Measurements from ENCODE around the gene TNFRSF1B.

TNFRSF1B gene

GRCh38 chr1:12152113-12152891 lies 14.5 kb upstream of the TNFRSF1B start:
- Histone ChIP-seq H3K27me3 (ENCODE audit: control insufficient read depth, insufficient read depth, low read length) (no peaks in the 10 kb centered on the region), H3K9ac (ENCODE audit: low read length) (no peak overlapping the region), H3K4me3 (ENCODE audit: low read length) (no peak overlapping the region), H3K4me1 (ENCODE audit: control insufficient read depth, insufficient read depth, low read length) (peaks cover 28% of the 10 kb centered on the region), H3K36me3 (ENCODE audit: control insufficient read depth, insufficient read depth, low read length) (no peaks in the 10 kb centered on the region), H3K9me3 (ENCODE audit: control insufficient read depth, low read length) (no peaks in the 10 kb centered on the region)

GRCh38 chr1:12153181-12153785 lies 13.5 kb upstream of the TNFRSF1B start:
- Histone ChIP-seq H3K9ac (ENCODE audit: low read length) (no peak overlapping the region), H3K4me1 (ENCODE audit: control insufficient read depth, insufficient read depth, low read length) (peaks cover 29% of the 10 kb centered on the region), H3K36me3 (ENCODE audit: control insufficient read depth, insufficient read depth, low read length) (no peaks in the 10 kb centered on the region), H3K4me3 (ENCODE audit: low read length) (no peak overlapping the region), H3K9me3 (ENCODE audit: control insufficient read depth, low read length) (no peaks in the 10 kb centered on the region), H3K27me3 (ENCODE audit: control insufficient read depth, insufficient read depth, low read length) (no peaks in the 10 kb centered on the region)

DNA sequence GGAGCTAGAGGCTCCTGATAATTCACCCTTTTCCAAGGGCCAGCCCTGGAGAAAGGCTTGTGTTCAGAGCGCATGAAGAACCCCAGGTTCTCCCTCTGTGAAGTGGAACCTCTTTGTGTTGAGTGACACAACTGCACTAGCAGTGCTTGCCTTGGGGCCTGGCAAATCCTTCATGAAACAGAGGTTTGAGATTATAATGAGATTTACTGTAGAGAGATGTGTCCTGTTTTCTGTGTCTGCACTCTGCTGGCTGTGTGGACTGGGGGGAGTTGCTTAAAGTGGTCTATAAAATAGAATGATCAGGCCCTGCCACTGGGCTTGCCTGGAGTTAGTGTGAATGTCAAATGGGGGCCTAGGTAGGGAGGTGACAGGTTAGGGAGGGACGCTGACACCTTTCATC lies 11.5 kb upstream of the TNFRSF1B start:
- Histone ChIP-seq H3K9me3 (ENCODE audit: control insufficient read depth, low read length) (no peaks in the 10 kb centered on the region), H3K4me3 (ENCODE audit: low read length) (no peak overlapping the region), H3K4me1 (ENCODE audit: control insufficient read depth, insufficient read depth, low read length) (peaks cover 24% of the 10 kb centered on the region), H3K9ac (ENCODE audit: low read length) (no peak overlapping the region), H3K27me3 (ENCODE audit: control insufficient read depth, insufficient read depth, low read length) (no peaks in the 10 kb centered on the region), H3K36me3 (ENCODE audit: control insufficient read depth, insufficient read depth, low read length) (no peaks in the 10 kb centered on the region)

GRCh38 chr1:12157366-12158231 lies 9.2 kb upstream of the TNFRSF1B start:
- H3K4me1 ChIP-seq (ENCODE audit: control insufficient read depth, insufficient read depth, low read length), result peaks cover 43% of the 10 kb centered on the region
- H3K4me3 ChIP-seq (ENCODE audit: low read length), result no peak overlapping the region
- no peaks in the 10 kb centered on the region for H3K36me3 ChIP-seq (ENCODE audit: control insufficient read depth, insufficient read depth, low read length)
- H3K9me3 ChIP-seq (ENCODE audit: control insufficient read depth, low read length), result no peaks in the 10 kb centered on the region
- H3K27me3 ChIP-seq (ENCODE audit: control insufficient read depth, insufficient read depth, low read length), result no peaks in the 10 kb centered on the region
- no peak overlapping the region for H3K9ac ChIP-seq (ENCODE audit: low read length)

GRCh38 chr1:12158357-12159092 lies 8.3 kb upstream of the TNFRSF1B start:
- peaks cover 44% of the 10 kb centered on the region for H3K4me1 ChIP-seq (ENCODE audit: control insufficient read depth, insufficient read depth, low read length)
- H3K36me3 ChIP-seq (ENCODE audit: control insufficient read depth, insufficient read depth, low read length), result no peaks in the 10 kb centered on the region
- H3K9me3 ChIP-seq (ENCODE audit: control insufficient read depth, low read length), result no peaks in the 10 kb centered on the region
- no peak overlapping the region for H3K4me3 ChIP-seq (ENCODE audit: low read length)
- H3K9ac ChIP-seq (ENCODE audit: low read length), result no peak overlapping the region
- no peaks in the 10 kb centered on the region for H3K27me3 ChIP-seq (ENCODE audit: control insufficient read depth, insufficient read depth, low read length)

GRCh38 chr1:12159816-12160215 lies 7.0 kb upstream of the TNFRSF1B start:
- Histone ChIP-seq H3K36me3 (ENCODE audit: control insufficient read depth, insufficient read depth, low read length) (no peaks in the 10 kb centered on the region), H3K4me3 (ENCODE audit: low read length) (no peak overlapping the region), H3K27me3 (ENCODE audit: control insufficient read depth, insufficient read depth, low read length) (no peaks in the 10 kb centered on the region), H3K4me1 (ENCODE audit: control insufficient read depth, insufficient read depth, low read length) (peaks cover 53% of the 10 kb centered on the region), H3K9ac (ENCODE audit: low read length) (no peak overlapping the region), H3K9me3 (ENCODE audit: control insufficient read depth, low read length) (no peaks in the 10 kb centered on the region)

DNA sequence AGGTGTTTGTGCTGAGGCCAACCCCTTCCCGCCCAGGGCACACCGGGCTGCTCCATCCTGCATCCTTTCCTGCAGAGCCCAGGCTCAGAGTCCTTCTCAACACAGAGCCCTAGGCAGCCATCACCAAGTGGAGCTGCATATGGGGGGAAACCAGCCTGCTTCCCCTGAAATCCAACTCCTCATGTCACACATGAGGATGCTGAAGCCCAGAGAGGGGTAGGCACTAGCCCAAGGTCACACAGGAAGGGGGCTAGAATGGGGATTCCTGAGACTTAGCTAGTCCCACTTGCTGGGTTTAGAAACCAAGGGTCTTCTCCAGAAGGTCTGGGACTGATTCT lies 5.5 kb upstream of the TNFRSF1B start:
- Histone ChIP-seq H3K4me1 (ENCODE audit: control insufficient read depth, insufficient read depth, low read length) (peaks cover 53% of the 10 kb centered on the region), H3K36me3 (ENCODE audit: control insufficient read depth, insufficient read depth, low read length) (no peaks in the 10 kb centered on the region), H3K4me3 (ENCODE audit: low read length) (no peak overlapping the region), H3K9me3 (ENCODE audit: control insufficient read depth, low read length) (no peaks in the 10 kb centered on the region), H3K27me3 (ENCODE audit: control insufficient read depth, insufficient read depth, low read length) (no peaks in the 10 kb centered on the region), H3K9ac (ENCODE audit: low read length) (peak overlapping the region; percentile 42)

DNA sequence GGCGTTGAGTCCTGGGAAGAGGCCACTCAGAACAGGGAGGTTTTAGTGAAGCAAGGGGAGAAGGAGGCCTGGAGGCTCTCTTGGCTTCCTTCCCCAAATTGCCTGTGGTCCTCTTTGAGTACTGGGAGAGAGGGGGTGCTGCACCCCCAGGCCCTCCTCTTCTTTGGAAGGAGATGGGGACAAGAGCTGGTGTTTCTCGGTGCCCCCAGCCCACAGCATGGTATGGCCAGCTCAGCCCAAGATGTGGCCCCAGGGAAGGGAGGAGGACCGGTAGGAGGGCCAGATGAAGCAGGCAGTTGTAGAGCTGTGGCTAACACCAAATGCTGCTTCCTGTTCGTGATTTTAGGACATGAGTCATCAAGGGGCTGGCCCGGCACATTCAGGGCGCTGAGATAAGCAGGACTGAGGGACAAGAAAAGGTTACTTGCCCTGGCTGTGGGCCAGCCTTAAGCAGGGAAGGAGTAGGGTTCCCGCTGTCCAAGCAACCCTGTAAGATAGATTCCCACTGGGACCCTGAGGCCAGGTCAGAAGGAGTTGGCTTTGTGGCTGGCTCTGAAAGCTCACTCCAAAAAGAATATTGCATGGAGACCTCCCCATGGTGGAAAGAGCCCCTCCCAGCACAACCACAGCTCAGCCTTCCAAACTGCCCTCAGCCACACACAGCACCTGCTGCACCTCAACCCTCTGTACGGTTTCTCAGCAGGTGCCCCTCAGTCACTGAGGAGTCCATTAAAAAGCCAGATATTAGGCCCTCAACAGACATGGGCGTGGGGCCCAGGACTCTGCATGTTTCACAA lies 4.9 kb upstream of the TNFRSF1B start:
- Histone ChIP-seq H3K4me3 (ENCODE audit: low read length) (no peak overlapping the region), H3K9ac (ENCODE audit: low read length) (peak overlapping the region; percentile 42), H3K4me1 (ENCODE audit: control insufficient read depth, insufficient read depth, low read length) (peaks cover 53% of the 10 kb centered on the region)

DNA sequence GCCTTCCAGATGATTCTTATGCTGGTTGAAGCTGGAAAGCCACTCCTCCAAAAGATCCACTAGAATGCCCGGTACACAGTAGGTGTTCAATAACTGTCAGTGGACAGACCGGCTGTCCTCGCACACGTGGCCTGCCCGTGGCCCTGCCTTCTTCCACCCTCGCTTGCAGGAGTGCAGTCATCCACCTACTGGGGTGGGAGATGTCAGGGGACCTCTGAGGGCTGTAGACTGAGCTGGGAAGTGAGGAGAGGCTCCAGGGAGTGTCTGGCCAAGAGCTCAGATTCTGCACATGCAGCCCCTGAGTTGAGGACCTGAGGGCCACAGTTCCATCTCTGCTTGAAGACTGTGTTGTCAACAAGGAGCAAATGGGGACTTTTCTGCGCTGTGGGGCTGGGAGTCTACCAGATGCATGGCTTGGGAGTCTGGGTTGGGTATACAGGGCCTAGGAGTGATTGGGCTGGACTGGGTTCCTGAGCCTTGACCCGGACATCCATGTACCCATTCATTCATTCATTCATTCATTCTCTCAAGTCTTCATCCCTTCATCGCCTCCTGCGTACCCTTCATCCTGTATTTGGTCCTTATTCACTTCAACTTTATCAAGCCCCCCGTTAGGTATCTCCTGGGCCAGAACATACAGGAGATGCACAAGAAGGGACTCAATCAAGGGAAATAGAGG lies 4.2 kb upstream of the TNFRSF1B start:
- H3K4me3 ChIP-seq (ENCODE audit: low read length), result no peak overlapping the region
- no peaks in the 10 kb centered on the region for H3K36me3 ChIP-seq (ENCODE audit: control insufficient read depth, insufficient read depth, low read length)
- no peaks in the 10 kb centered on the region for H3K9me3 ChIP-seq (ENCODE audit: control insufficient read depth, low read length)
- no peaks in the 10 kb centered on the region for H3K27me3 ChIP-seq (ENCODE audit: control insufficient read depth, insufficient read depth, low read length)
- H3K9ac ChIP-seq (ENCODE audit: low read length), result no peak overlapping the region
- peaks cover 51% of the 10 kb centered on the region for H3K4me1 ChIP-seq (ENCODE audit: control insufficient read depth, insufficient read depth, low read length)

More for the DNA sequence above, 4.9 kb upstream of the TNFRSF1B start:
- no peaks in the 10 kb centered on the region for H3K9me3 ChIP-seq (ENCODE audit: control insufficient read depth, low read length)
- no peaks in the 10 kb centered on the region for H3K36me3 ChIP-seq (ENCODE audit: control insufficient read depth, insufficient read depth, low read length)
- no peaks in the 10 kb centered on the region for H3K27me3 ChIP-seq (ENCODE audit: control insufficient read depth, insufficient read depth, low read length)

DNA sequence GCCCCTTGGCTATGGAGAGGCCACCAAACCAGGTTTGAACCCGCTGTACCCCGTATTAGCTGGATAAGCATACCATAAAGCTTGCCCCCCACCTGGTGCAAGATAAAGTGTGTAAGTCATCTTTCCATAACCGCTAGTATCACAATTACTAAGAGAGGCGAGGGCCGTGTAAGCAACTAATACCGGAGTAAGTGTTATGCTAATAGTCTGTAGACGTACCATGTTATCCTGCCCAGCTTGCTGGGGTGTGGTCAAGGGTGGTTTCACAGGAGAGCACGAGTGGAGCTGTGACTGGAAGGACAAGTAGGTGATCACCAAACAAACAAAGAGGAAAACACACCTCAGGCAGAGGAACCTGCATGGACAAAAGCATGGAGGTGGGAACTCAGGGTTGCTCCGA lies 3.6 kb upstream of the TNFRSF1B start:
- no peak overlapping the region for H3K9ac ChIP-seq (ENCODE audit: low read length)
- no peak overlapping the region for H3K4me3 ChIP-seq (ENCODE audit: low read length)
- no peaks in the 10 kb centered on the region for H3K9me3 ChIP-seq (ENCODE audit: control insufficient read depth, low read length)
- no peaks in the 10 kb centered on the region for H3K36me3 ChIP-seq (ENCODE audit: control insufficient read depth, insufficient read depth, low read length)
- peaks cover 51% of the 10 kb centered on the region for H3K4me1 ChIP-seq (ENCODE audit: control insufficient read depth, insufficient read depth, low read length)
- no peaks in the 10 kb centered on the region for H3K27me3 ChIP-seq (ENCODE audit: control insufficient read depth, insufficient read depth, low read length)

GRCh38 chr1:12164210-12164609 lies 2.6 kb upstream of the TNFRSF1B start:
- H3K9ac ChIP-seq (ENCODE audit: low read length), result no peak overlapping the region
- H3K4me1 ChIP-seq (ENCODE audit: control insufficient read depth, insufficient read depth, low read length), result peaks cover 50% of the 10 kb centered on the region

More at GRCh38 chr1:12164210-12164609, 2.6 kb upstream of the TNFRSF1B start:
- Histone ChIP-seq H3K27me3 (ENCODE audit: control insufficient read depth, insufficient read depth, low read length) (no peaks in the 10 kb centered on the region), H3K9me3 (ENCODE audit: control insufficient read depth, low read length) (no peaks in the 10 kb centered on the region), H3K4me3 (ENCODE audit: low read length) (no peak overlapping the region), H3K36me3 (ENCODE audit: control insufficient read depth, insufficient read depth, low read length) (no peaks in the 10 kb centered on the region)

All from mucosa of stomach (tissue), 1 donor.